DMS79 (cell line): ENCODE results near the gene FRMD4A.

Experiments used
- DNase-seq: peaks from one replicate; lab custom pipeline; 2025; lab: John Stamatoyannopoulos, UW

Gene FRMD4A

GRCh38 chr10:13669182-13669855 lies 661.4 kb downstream of the FRMD4A start:
- no peak for DNase-seq

- DNase-seq: no peak
Observed at GRCh38 chr10:13668126-13668525, 662.6 kb downstream of the FRMD4A start.

- no peak for DNase-seq
Observed at GRCh38 chr10:13665516-13666262, 665.0 kb downstream of the FRMD4A start.

DNA sequence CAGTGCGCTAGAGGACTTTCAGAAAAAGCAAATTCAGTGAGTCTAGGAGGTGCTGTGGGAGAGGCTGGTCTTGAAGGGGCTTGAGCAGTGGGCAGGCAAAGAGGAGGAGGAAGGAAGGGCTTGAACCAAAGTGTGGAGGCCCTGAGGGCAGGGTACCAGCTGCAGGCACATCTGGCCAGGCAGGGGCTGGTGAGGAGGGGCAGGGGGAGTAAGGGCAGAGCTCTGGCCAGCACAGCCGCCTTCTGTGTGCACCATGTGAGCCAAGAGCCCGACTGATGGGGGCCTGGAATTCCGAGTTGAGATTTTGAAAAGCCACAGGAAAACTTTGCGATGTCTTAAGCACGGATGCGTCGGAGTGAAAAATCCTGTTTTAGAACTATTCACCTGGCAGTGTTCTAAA lies 669.5 kb downstream of the FRMD4A start:
- no peak for DNase-seq

- no peak for DNase-seq
Observed at GRCh38 chr10:13660551-13660920, 670.2 kb downstream of the FRMD4A start.

GRCh38 chr10:13659887-13660550 lies 670.7 kb downstream of the FRMD4A start:
- DNase-seq: no peak

DNA sequence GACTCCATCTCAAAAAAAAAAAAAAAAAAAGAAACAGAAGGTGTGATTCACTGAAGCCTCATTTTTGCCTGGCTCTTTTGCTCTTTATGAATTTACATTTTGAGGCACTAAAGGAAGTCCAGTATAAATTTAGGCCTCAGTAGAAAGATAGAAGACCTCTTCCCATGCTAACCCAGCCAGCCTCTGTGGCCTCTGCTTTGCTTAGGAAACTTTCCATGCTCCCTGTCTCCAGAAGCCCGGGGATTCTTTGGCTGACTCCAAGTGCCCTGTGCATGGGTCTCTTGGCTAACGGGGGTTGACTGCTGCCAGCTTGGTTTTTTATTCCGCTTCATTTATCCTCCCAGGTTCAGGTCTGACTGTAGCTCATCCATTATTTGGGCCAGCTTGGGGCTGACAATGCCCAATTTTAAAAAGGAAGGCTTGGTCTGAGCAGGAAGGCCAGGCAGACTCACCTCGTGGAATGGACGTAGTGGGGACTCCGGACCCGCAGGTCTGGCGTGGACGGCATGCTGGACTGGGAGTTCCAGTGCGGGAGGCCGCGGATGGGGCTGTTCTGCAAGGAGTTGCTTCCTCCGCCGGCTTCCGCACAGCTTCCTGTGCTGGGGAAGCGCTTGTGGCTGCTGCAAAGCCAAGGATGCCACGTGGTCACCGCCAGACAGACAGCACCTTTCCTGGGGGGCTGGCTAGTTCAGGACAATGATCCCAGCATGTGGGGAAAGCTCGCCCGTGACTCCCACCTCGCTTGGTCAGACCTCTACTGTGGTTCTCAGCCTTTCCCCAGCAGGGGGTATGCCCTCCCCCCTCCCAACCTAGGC lies 671.6 kb downstream of the FRMD4A start:
- DNase-seq: no peak

GRCh38 chr10:13658264-13658663 lies 672.5 kb downstream of the FRMD4A start:
- DNase-seq: no peak

- DNase-seq: no peak
Observed at GRCh38 chr10:13657101-13657680, 673.5 kb downstream of the FRMD4A start.

DNA sequence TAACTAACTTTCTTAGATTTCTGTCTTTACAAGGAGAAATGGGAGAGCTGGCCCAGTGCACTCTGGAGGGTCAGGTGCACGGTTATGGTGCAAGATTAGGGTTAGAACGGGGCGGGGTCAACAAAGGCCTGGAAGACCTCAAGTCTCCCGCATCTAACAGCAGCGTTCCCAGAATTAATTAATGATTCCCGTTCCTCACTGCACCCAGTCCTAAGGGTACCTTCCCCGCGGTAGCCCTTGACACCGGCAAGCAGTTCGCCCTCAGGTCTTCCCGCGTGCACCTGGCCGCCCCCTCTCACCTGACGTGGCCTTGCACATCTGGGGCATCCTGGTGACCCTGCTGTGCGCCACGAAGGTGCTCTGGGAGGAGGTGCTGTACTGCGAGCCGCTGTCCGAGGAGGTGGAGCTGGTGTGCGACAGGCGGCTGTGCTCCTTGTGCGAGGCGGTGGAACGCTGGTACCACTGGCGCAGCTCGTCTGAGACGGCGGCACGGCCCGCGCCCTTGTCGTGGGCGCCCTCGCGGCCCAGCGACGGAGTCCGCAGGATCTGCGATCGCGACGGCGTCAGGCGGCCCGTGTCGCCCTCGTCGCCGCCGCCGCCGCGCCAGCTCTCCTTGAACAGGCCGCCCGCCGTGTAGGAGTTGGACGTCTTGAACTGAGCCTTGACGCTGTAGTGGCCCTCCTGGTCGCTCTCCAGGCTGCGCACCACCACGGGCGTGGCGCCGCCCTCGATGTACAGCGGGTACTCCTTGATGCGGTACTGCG lies 674.2 kb downstream of the FRMD4A start:
- DNase-seq: no peak

- no peak for DNase-seq
Observed at GRCh38 chr10:13654846-13655245, 675.9 kb downstream of the FRMD4A start.

DNA sequence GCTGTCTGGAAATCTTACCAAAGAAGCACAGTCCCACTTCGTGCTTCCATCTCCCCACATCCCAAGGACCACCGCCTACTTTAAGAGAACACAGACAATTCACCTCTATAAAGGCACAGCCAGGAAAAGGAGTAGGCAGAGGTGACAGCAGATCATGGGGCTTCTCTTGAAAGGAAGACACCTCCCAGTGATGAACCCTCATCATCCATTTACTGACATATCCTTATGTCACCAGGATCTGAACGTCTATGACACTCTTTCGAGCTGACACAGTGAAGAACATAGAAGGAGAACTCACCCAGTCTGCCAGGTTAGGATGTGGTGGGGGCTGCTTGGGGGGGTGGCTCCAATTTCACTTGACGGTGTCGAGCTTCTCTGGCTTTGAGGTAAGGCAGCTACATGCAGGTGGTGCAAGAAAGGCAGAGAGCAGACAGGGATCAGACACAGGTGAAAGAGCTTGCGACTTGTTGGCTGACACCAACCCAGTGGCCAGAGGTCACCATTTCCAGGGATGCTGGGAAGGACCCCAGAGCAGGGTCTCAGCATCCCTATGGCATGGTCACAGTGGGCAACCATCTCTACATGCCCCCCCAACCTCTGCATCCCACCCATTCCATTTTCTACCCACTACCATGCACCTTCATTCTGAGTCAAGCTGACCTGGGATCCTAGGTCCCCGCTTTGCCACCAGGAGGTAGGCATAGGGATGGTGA lies 676.5 kb downstream of the FRMD4A start:
- DNase-seq: no peak

GRCh38 chr10:13652860-13653259 lies 677.9 kb downstream of the FRMD4A start:
- no peak for DNase-seq

- no peak for DNase-seq
Observed at GRCh38 chr10:13651969-13652720, 678.6 kb downstream of the FRMD4A start.

GRCh38 chr10:13650961-13651360 lies 679.8 kb downstream of the FRMD4A start:
- DNase-seq: no peak

- no peak for DNase-seq
Observed at GRCh38 chr10:13649844-13650520, 680.7 kb downstream of the FRMD4A start.

DNA sequence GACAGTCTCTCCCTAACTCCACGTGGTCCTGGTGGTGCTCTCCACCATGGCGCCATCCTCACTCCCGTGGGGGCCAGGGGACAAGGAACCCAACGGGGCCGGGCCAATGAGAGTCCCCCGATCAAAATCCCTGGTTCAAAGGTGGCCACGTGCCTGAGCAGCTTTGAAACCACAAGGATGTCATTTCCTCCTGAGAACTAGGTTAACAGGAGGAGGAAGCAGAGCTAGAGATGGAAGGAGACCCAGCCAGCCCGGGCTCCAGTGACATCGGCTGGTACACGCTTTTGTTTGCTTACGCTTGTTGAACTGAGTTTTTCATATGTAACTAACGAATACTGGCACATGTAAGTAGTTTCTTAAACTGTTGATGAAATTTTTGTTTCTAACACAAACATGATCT lies 682.3 kb downstream of the FRMD4A start:
- no peak for DNase-seq

DNA sequence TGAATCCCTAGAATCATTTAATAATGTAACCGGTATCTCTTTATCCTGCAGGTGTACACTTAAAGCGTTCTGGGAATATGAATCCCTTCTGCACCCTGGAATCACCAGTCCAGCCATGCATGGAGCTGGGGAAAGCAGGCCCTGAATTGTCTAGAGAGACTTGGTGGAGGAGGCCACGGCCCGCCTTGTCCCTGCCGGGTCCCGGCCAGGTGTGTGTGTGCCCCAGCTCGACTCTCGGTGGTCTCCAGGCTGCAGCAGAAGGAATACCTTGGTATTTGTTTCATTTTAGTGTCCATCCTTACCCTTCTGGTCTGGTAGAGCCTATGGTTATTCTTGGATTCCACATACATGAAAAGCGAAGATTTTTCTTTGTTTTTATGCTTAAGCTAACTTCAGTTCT lies 685.9 kb downstream of the FRMD4A start:
- no peak for DNase-seq

DNA sequence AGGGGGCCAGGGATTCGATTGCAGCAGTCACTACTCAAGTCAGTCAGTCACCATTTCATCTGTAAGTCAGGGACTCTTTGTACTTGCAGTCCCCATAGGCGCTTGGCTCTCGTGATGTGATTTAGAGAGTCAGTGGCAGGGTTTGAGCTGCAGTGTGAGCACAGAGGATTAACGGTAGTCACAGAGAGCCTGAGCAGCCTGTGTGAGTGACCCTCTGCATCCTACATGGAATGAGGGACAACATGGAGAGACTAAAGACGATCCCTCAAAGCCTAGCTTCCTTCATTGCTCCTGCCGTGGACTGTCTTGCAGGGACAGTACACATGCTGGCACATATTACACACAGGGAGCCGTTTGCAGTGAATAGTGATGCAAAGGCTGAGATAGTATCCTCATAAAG lies 687.7 kb downstream of the FRMD4A start:
- no peak for DNase-seq
